ENCODE results near the gene CLASP1.

GRCh38 chr2:121647396-121647795 is 1.9 kb downstream of the CLASP1 start:
- TF ChIP-seq CTCF (IDR thresholded peaks at IDR 0.05) (no peak), POLR2A (IDR thresholded peaks at IDR 0.05) (no peak), POLR2AphosphoS5 (IDR thresholded peaks at IDR 0.05) (no peak), EP300 (IDR thresholded peaks at IDR 0.05) (no peak)

Data from stomach (tissue), 4 donors.